Neural crest cell (in vitro differentiated cells): ENCODE measurements around the gene ATRNL1. TPM values are rescaled to one million over a fixed set of nuclear protein-coding genes. Genes with fewer than 3 reads are reported as not detected.

Experiments
- DNase-seq: peaks from one replicate; pipeline ENCODE4 v3.0.0; 2021; ENCODE audit warnings: low read depth, mixed read lengths, low spot score
- H3K27ac Mint-ChIP-seq: one replicate; pipeline ENCODE4 v1.8.0; 2021; ENCODE audit warnings: mild to moderate bottlenecking, mixed read lengths; ENCODE audit not compliant: unreplicated experiment
- H3K27me3 Mint-ChIP-seq: 2 replicates; pipeline ENCODE4 v1.8.0; 2021; ENCODE audit warnings: low read depth, mild to moderate bottlenecking, mixed read lengths
- H3K36me3 Mint-ChIP-seq: 2 replicates; pipeline ENCODE4 v1.8.0; 2021; ENCODE audit warnings: low read depth, mild to moderate bottlenecking, mixed read lengths
- H3K4me1 Mint-ChIP-seq: 2 replicates; pipeline ENCODE4 v1.8.0; 2021; ENCODE audit warnings: mixed read lengths
- H3K4me3 Mint-ChIP-seq: one replicate; pipeline ENCODE4 v1.8.0; 2021; ENCODE audit warnings: mild to moderate bottlenecking, mixed read lengths
- H3K9me3 Mint-ChIP-seq: 2 replicates; pipeline ENCODE4 v1.8.0; 2021; ENCODE audit warnings: mixed read lengths
- CTCF ChIP-seq: fragments of 200-600 bp; sonication (generic); conservative IDR thresholded peaks from 2 replicates; pipeline ENCODE4 v1.5.0; 2021; ENCODE audit warnings: antibody characterized with exemption, mild to moderate bottlenecking
- total RNA-seq: library from RNA; stranded (reverse); gene quantifications from 2 replicates; pipeline ENCODE4 v1.2.1, GENCODE V29; 2021

ATRNL1 gene
- total RNA-seq, 1 donor from 2014 or later = 46.9 TPM

- Mint-ChIP-seq H3K4me1 (peaks cover 12% of the 10 kb centered on the region), H3K36me3 (peaks cover 9% of the 10 kb centered on the region), H3K27me3 (no peaks in the 10 kb centered on the region), H3K4me3 (no peak overlapping the region), H3K9me3 (peaks cover 18% of the 10 kb centered on the region), H3K27ac (no peak overlapping the region)
- no peak for DNase-seq
- no peak for TF ChIP-seq CTCF
These were observed 363.6 kb downstream of the ATRNL1 start for GRCh38 chr10:115456812-115457211.

GRCh38 chr10:115483294-115483693, 390.1 kb downstream of the ATRNL1 start:
- peaks cover 4% of the 10 kb centered on the region for H3K36me3 Mint-ChIP-seq
- no peak overlapping the region for H3K27ac Mint-ChIP-seq
- H3K4me3 Mint-ChIP-seq = no peak overlapping the region
- no peaks in the 10 kb centered on the region for H3K4me1 Mint-ChIP-seq
- no peak for TF ChIP-seq CTCF
- no peak for DNase-seq
- H3K9me3 Mint-ChIP-seq = peaks cover 3% of the 10 kb centered on the region
- no peaks in the 10 kb centered on the region for H3K27me3 Mint-ChIP-seq

GRCh38 chr10:115491526-115492140, 398.5 kb downstream of the ATRNL1 start:
- H3K9me3 Mint-ChIP-seq = peaks cover 13% of the 10 kb centered on the region
- no peak for TF ChIP-seq CTCF
- no peak for DNase-seq
- no peak overlapping the region for H3K27ac Mint-ChIP-seq
- H3K4me3 Mint-ChIP-seq = no peak overlapping the region
- H3K4me1 Mint-ChIP-seq = no peaks in the 10 kb centered on the region
- peaks cover 16% of the 10 kb centered on the region for H3K36me3 Mint-ChIP-seq
- no peaks in the 10 kb centered on the region for H3K27me3 Mint-ChIP-seq

GRCh38 chr10:115503546-115503945, 410.4 kb downstream of the ATRNL1 start:
- peaks cover 8% of the 10 kb centered on the region for H3K9me3 Mint-ChIP-seq
- no peak for TF ChIP-seq CTCF

GRCh38 chr10:115514895-115515294, 421.7 kb downstream of the ATRNL1 start:
- H3K4me1 Mint-ChIP-seq = no peaks in the 10 kb centered on the region
- H3K27ac Mint-ChIP-seq = no peak overlapping the region
- H3K27me3 Mint-ChIP-seq = no peaks in the 10 kb centered on the region
- TF ChIP-seq CTCF = no peak
- DNase-seq = no peak
- peaks cover 21% of the 10 kb centered on the region for H3K9me3 Mint-ChIP-seq
- peaks cover 12% of the 10 kb centered on the region for H3K36me3 Mint-ChIP-seq
- H3K4me3 Mint-ChIP-seq = no peak overlapping the region

More at GRCh38 chr10:115503546-115503945, 410.4 kb downstream of the ATRNL1 start:
- H3K36me3 Mint-ChIP-seq = peaks cover 26% of the 10 kb centered on the region
- H3K4me1 Mint-ChIP-seq = no peaks in the 10 kb centered on the region
- no peak for DNase-seq
- no peak overlapping the region for H3K27ac Mint-ChIP-seq
- no peak overlapping the region for H3K4me3 Mint-ChIP-seq
- H3K27me3 Mint-ChIP-seq = no peaks in the 10 kb centered on the region
